Measurements from ENCODE around the gene TMC1. TPM values are rescaled to one million over a fixed set of nuclear protein-coding genes. Genes with fewer than 3 reads are reported as not detected.

The TMC1 gene
- polyA plus RNA-seq, 3 donors: 0.55 to 0.94 (median 0.71) TPM

DNA sequence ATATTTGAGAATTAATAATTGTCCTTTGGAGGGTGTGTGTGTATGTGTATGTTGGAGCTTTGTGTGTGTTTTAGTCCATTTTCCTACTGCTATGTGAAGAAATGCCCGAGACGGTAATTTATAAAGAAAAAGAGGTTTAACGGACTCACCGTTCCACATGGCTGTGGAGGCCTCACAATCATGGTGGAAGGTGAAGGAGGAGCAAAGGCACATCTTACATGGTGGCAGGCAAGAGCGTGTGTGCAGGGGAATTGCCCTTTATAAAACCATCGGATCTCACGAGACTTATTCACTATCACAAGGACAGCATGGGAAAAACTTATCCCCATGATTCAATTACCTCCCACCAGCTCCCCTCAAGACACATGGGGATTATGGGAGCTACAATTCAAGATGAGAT is 44.1 kb downstream of the TMC1 start:
- no peak for DNase-seq (ENCODE audit: low read depth in 3 of 3, low spot score in 2 of 3)

DNA sequence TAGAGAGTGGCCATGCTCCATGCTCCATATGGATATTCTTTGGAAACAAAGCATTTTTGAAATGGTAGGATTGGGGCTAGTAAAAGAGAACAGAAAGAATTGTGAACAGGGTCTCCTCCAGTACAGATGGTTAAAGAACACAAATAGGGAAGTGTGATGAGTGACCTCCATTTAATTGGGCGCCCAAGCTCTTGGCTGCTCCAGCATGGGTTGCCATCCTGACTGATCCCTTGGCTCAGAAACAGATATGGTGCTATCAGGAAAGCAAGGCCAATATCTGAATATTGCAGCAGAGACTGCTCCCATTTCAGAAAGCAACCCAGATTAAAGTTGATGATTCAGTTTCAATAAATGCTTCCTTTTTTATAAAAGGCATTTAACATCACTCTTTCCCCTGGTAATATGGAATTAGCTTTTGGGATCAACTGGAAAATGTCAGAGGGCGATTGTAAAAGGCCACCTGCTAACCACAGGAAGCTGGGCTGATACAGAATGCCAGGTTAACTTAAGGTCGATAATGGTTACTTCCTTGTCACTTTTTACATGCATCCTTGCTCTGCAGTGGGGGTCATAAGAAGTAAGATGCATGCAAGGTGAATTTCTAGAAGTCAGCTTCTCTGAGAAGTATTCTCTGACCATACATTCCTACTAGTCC is 52.9 kb downstream of the TMC1 start:
- no peak for DNase-seq (ENCODE audit: low read depth in 3 of 3, low spot score in 2 of 3)

DNA sequence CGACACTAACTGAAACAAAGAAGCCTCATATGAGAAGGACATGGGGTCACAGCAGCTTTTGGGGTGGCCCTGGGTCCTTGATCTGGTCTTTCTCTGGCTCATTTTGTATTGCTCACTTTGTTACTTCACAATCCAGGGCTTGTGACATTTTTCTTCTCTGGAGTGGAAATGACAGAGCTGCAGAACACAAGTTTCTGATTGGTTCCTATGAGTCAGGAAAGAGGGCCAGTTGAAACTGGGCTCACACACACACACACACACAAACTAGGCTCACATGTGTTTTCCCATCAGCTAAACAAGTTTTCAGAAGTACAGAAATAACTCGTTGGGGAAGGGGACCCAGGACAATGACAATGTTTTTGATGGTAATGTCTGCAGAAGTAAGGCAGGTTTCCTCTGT is 54.3 kb downstream of the TMC1 start:
- DNase-seq (ENCODE audit: low read depth in 3 of 3, low spot score in 2 of 3): no peak

DNA sequence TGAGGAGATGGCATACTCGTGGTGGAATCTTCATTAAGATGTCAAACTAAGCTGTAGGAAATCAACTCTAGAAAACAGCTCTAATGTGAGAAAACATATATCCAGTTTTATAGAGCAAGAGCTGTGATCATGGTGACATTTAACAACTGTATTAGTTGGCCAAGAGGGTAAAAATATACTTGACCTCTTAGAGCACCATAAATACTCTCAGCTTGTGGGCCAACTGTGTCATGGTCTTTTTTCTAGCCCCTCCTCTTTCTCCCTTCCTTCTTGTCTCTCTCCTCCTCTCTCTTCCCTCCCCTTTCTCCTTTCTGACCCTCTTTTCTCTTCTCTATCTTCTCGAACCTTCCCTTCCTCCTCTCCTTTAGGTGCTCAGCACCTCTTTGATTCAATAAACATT is 54.7 kb downstream of the TMC1 start:
- no peak for DNase-seq (ENCODE audit: low read depth in 3 of 3, low spot score in 2 of 3)

DNA sequence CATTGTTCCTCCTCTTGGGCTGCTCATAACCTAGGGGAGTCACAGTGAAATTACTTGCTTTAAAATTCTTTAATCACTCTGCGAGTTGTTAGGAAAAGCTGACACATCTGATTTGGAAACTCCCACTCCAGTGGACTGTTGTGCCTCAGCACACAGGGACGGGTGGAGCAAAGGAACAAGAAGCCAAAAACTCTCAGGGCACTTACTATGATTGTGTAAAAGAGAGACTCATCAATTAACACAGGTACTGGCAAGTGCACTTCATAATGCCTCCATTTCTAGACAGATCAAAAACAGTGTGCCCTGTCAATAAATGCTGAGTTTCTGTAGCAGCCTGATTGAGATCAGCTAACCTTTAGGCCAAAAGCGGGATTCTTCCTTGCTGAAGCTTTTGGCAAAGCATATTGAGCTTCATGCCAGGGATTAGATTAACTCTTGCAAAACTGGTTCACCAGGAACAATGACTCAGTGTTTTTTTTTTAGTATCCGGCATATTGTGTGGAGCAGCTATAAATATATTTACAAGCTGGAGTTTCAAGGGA is 55.9 kb downstream of the TMC1 start:
- DNase-seq (ENCODE audit: low read depth in 3 of 3, low spot score in 2 of 3): no peak

DNA sequence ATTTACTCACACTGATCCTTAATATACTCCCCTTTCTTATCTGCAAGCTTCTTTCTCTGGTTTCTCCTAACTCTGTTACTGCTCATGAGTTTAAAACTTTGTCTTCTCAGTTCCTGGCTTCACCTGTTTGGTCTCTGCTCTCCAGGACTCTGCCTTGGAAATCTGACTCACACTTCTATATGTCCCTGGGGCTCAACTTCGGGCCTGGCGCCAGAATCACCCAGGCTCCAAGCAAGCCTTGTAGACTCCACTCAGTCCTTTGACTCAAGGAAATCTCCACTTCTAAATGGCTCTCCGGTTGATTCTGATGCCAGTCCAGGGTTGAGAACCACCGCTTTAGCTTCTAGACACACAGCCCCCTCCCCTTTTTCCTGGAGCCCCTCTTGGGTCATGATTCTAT is 57.8 kb downstream of the TMC1 start:
- DNase-seq (ENCODE audit: low read depth in 3 of 3, low spot score in 2 of 3): no peak

DNA sequence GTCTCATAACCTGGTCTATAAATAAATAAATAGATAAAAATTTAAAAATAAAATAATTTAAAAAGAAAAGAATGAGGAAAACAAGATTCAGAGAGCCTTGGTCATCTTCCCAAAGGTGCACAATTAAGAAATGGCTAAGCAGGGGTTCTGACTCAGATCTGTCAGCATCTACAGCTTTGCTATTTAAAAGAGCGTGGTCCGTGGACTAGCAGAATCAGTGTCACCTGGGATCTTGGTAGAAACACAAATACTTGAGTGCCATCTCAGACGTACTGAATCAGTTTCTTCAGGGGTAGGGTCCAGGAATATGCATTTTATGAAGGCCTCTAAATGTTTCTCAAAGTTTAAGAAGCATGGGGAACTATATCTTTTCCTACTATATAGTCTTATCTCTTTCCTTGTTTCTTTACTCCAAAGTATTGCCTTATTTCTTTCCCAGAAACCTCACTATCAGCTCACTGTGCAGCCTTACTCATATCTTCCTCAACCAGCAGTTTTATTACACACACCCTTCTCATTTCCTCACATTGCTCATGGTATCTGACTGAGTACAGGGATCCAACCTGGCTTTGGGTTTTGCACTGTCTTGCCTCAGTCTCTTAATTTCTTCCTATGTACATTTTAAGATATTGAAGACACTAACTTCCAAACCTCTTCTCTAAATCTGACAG is 58.6 kb downstream of the TMC1 start:
- DNase-seq (ENCODE audit: low read depth in 3 of 3, low spot score in 2 of 3): no peak

DNA sequence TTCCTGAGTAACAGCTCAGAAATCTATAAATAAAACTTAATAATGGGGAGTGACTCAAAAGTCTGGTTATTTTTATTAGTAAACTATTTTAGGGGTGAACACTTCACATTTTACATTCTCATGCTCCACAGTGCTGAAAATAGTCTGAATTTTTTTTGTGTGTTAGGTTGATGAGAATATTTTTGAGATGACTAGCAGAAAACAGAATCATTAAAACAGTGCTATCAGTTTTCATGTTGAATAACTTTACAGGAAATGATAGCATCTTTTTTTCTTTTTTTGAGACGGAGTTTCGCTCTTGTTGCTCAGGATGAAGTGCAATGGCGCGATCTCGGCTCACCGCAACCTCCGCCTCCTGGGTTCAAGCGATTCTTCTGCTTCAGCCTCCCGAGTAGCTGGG is 60.3 kb downstream of the TMC1 start:
- DNase-seq (ENCODE audit: low read depth in 3 of 3, low spot score in 2 of 3): no peak

DNA sequence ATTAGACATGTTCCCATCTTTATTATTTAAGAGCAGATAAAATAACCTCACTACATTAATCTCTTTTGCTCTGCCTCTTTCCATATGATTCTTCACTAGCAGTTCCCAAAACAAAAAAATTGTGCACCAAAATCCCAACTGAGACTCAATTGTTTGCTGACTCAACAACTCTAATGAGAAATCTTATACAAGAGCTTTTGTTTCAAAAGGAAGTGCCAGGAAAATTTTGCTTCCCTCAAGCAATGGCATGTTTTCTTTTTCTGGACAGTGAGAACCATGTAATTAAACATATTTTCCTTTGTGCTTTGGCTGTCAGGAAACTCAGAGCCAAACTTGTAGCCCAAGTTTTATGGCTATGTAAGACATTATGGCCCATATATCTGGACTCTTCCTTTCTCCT is 62.0 kb downstream of the TMC1 start:
- no peak for DNase-seq (ENCODE audit: low read depth in 3 of 3, low spot score in 2 of 3)

DNA sequence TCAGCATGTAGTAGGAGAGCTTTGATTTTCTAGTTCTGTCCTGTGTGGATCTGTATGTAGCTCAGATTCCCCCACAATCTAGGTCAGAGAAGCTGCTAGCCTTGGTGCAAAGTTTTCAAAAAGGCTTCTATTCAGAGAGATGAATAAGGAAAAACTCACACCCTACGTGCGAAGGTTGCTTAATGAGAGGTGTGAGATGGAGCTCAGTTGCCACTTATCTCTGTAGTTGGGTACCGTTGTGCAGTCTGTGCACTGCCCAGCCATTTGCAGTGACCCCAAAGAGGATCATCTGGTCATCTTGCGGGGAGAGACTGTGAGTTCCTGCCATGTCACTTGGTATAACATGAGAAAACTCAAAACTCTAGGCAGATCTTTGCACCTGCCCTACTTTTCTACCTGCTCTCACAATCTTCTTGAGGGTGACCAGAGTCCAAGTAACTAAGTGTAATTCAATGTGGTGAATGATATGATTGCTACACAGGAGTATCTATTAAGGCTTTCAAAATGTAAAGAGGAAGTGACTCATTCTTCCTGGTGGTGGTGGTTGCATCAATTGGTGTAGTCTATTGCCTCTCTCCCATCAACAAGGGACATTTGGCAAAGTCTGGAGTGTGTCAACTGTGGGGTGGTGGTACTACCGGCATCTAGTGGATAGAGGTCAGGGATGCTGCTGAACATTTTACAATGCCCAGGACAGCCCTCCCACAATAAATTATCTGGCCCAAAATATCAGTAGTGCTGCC is 65.2 kb downstream of the TMC1 start:
- no peak for DNase-seq (ENCODE audit: low read depth in 3 of 3, low spot score in 2 of 3)

DNA sequence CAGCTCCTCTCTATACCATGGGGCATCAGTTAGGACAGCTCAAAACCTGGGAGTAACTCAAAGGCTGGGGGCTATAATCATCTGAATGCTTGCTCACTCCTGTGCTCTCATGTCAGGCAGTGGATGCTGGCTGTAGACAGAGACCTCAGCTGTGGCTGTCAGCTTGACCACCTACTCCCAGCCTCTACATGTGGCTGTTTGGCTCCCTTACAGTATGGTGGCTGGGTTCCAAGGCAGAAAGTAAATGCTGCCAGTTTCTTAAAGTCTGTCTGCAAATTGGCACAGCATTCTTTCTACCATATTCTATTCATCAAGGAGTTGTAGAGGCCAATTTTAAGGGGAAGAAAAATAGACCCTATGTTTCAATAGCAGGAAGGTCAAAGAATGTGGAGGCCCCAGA is 66.9 kb downstream of the TMC1 start:
- no peak for DNase-seq (ENCODE audit: low read depth in 3 of 3, low spot score in 2 of 3)

DNA sequence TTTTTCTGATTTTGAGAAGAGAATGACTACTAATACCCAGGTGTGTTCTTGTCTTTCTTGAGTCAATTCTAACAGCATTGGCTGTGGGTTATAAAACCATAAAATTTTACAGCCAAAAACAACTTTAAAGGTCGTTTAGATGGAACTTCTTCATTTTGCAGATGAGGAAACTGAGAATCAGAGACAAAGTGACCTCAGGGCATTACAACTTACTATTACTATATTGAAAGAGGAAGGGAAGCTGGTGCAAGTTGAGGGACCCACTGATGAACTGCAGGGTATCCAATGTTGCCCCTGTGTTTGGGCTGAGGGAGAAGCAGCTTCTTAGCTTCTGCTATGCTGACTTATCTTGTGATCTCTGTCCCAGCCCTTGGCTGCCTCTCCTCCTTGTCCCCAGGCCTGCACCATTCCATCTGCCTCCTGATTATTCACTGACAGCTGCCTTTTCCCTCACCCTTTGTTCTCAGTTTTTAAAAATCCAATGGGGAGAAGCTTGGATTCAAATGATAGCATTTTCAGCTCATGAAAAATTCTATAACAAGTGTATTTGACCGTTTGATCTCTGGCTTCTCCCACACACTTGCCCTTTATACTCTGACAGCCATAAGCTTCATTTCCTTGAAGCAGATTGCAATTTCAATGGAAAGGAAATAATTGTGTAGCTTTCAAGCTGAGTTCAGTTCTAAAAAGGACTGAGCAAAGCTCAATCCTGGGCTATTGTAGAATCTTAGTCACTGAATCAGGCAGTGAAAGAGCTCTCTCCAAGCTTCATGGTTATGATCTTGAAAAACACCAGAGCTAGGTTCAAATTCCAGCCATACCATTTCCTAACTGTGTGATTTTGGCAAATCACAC is 68.5 kb downstream of the TMC1 start:
- DNase-seq (ENCODE audit: low read depth in 3 of 3, low spot score in 2 of 3): no peak

DNA sequence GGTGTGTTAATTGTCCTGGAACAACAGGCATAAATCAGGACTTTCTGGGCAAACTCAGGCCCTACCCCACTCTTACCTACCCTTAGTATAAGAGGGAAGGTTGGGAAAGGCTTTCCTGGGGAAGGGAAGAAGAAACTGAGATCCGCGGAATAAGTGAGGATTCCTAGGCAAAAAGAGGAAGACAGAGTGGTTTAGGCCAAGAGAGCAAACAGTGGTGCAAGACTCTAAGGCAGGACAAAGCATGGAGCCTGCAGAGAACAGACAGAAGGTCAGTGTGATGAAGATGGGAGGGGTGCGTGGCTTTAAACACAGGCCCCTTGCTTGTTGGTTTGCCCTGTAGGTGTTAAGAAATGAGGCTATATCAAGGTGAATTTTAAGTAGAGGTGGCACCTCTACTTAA is 69.4 kb downstream of the TMC1 start:
- no peak for DNase-seq (ENCODE audit: low read depth in 3 of 3, low spot score in 2 of 3)

DNA sequence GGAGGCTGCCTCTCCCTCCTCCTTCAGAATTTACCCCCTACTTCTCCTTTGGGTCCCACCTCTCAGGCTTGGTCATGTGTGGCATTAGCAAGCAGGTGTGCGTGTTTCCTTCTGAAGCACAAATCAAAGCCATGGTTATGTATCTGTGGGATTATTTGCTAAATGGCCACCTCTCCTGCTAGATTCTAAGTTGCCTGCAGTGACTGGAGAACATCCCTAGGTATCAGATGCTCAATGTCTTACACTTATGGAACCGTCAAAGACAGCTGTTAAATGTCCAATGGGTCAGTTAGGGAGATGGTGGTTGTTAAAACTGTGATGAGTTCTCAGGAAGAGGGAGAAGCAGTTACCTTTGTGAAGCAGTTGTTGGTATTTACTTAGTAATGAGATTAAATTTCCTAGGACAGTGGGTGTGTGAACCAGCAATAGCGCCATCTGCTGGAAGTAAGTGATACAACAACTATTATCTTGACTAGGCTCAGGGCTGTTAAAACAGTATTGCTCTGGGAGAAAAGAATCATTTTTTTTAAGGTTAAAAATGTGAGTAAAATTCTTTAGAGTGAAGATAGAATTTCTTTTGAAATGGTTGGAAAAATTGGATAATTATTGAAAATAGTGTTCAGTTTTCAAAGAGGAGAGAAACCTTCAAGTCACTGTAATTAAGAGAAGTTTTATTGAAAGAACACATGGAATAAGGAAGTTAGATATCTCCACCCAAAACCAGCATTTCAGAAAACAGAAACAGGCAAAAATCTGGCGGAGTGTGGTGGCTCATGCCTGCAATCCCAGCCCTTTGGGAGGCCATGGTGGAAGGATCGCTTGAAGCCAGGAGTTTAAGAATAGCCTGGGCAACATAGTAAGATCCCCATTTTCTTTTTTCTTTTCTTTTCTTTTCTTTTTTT is 71.3 kb downstream of the TMC1 start:
- peak; percentile 42 to 72 (median 51) for DNase-seq (ENCODE audit: low read depth in 3 of 3, low spot score in 2 of 3)

DNA sequence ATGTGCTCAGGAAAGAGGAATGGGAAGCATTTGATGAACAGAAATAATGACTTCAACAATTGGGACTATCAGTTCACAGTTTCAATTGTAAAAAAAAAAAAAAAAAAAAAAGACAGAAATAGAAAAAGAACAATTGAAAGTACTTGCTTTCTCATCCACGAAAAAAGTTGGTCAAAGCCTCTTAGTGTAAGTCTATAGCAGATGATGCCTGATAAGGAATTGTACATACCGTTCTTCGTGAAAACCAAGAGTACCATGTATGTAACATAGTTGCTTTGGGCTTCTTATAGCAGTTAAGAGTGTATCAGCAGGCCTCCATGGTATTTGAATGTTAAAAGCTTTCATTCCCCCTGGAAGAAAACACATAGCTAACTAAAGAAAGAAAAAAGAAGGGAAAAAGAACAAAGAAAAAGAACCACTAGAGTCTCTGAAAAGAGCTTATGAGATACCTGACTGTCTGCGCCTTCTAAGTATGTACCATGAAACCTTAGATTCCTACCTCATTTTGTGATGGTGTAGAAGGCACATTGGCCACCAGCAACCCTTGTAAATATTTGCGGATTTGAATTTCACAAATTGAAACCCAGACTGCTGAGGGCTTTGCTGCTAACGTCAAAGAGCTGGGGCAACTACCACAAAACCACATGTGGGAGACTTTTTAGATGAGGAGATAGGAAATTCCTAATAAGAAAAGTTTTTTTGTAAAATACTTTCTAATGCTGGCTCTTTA is 75.2 kb downstream of the TMC1 start:
- no peak for DNase-seq (ENCODE audit: low read depth in 3 of 3, low spot score in 2 of 3)

DNA sequence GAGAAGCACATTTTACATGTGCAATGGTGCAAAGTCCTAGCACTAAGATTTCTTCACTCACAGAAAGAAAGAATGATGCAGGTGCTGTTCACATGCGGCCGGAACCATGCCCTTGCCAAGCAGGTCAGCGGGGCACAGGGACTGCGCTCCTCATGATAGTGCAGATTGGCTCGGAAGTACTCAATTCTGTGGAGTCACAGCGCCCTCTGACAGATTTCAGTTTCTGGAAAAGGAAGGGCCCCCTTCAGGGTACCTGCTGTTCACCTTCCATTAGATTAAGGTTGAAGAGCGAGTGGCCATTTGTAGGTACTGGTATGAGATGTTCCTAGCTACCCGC is 75.7 kb downstream of the TMC1 start:
- no peak for DNase-seq (ENCODE audit: low read depth in 3 of 3, low spot score in 2 of 3)

DNA sequence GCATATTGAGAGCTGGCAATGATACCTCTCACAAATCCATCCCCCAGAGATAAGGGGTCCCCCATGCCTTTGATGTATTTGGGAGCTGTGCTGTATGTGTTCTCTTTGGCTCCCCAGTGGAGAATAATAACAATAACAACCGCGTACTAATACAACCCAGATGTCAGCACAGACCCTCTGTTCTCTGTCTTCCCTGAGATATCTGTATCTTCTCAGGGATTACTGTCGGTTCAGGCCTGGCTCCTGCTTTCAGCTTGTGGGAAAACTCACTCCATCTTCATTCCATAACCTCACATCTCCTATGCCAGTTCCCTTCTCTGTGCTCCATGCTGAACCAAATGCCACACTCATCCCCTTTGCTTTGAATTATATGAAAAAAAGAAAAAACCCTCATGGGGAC is 76.2 kb downstream of the TMC1 start:
- DNase-seq (ENCODE audit: low read depth in 3 of 3, low spot score in 2 of 3): no peak

DNA sequence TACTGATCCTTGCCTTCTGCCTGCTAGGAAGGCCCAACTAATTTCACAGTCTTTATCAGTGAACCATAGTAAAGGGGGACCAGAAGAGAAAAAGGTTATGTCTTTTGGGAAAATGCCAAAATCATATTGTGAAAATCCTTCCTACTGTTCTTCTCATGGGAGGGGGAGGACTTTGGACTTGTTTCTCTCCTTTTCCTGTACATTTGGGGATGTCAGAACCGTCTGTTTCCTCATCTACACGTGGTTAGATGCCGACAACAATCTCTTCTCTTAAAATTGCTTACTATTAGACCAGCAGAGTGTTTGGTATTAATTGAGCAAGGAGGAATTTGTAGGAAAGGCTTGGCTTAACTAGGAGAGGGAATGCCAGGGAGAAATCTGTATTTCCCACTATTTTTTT is 77.2 kb downstream of the TMC1 start:
- DNase-seq (ENCODE audit: low read depth in 3 of 3, low spot score in 2 of 3): no peak

DNA sequence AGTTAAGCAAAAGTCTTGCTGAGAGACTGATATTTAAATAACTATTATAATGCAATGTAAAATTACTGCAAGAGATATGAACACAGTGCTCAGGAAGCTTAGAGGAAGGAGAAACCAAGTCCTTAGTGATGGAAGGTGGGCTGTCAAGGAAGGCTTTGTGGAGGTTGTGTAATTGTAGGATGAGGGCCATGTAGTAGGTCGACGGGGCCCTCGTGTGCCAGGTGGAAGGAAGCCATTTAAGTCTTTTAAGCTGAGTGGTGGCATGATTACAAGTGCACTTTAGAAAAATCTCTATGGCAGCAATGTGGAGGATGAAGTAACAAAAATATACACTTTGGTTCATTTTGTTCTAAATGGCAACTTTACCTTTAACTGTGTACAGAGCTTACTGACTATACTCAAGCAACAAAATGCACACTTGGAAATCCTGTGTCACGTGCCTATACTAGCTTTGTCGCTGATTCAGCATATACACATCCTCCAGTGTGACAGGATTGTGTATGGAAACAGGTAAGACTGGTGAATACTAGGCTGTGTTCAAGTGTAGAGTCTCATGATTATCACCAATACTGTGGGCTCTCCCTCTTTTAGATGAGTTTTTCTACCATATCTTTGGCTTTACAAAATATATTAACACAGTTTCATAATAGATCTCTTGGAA is 78.6 kb downstream of the TMC1 start:
- no peak for DNase-seq (ENCODE audit: low read depth in 3 of 3, low spot score in 2 of 3)
